Neural crest cell (in vitro differentiated cells): ENCODE data around the gene DNAH17. TPM values are rescaled to one million over a fixed set of nuclear protein-coding genes. Genes with fewer than 3 reads are reported as not detected.

Experiments used
- DNase-seq: peaks from one replicate; pipeline ENCODE4 v3.0.0; 2021; ENCODE audit warnings: low read depth, mixed read lengths, low spot score
- H3K27ac Mint-ChIP-seq: one replicate; pipeline ENCODE4 v1.8.0; 2021; ENCODE audit warnings: mild to moderate bottlenecking, mixed read lengths; ENCODE audit not compliant: unreplicated experiment
- H3K27me3 Mint-ChIP-seq: 2 replicates; pipeline ENCODE4 v1.8.0; 2021; ENCODE audit warnings: low read depth, mild to moderate bottlenecking, mixed read lengths
- H3K36me3 Mint-ChIP-seq: 2 replicates; pipeline ENCODE4 v1.8.0; 2021; ENCODE audit warnings: low read depth, mild to moderate bottlenecking, mixed read lengths
- H3K4me1 Mint-ChIP-seq: 2 replicates; pipeline ENCODE4 v1.8.0; 2021; ENCODE audit warnings: mixed read lengths
- H3K4me3 Mint-ChIP-seq: one replicate; pipeline ENCODE4 v1.8.0; 2021; ENCODE audit warnings: mild to moderate bottlenecking, mixed read lengths
- H3K9me3 Mint-ChIP-seq: 2 replicates; pipeline ENCODE4 v1.8.0; 2021; ENCODE audit warnings: mixed read lengths
- CTCF ChIP-seq: fragments of 200-600 bp; sonication (generic); conservative IDR thresholded peaks from 2 replicates; pipeline ENCODE4 v1.5.0; 2021; ENCODE audit warnings: antibody characterized with exemption, mild to moderate bottlenecking
- total RNA-seq: library from RNA; stranded (reverse); gene quantifications from 2 replicates; pipeline ENCODE4 v1.2.1, GENCODE V29; 2021

DNAH17 gene
- total RNA-seq, 1 donor from 2014 or later: 0.09 TPM

- Mint-ChIP-seq H3K9me3 (no peaks in the 10 kb centered on the region), H3K27ac (no peak overlapping the region), H3K4me1 (peaks cover 39% of the 10 kb centered on the region), H3K4me3 (peak overlapping the region; percentile 61), H3K36me3 (no peaks in the 10 kb centered on the region), H3K27me3 (no peaks in the 10 kb centered on the region)
- DNase-seq: no peak
- no peak for TF ChIP-seq CTCF
Observed at GRCh38 chr17:78375401-78376151, 201.6 kb downstream of the DNAH17 start.

DNA sequence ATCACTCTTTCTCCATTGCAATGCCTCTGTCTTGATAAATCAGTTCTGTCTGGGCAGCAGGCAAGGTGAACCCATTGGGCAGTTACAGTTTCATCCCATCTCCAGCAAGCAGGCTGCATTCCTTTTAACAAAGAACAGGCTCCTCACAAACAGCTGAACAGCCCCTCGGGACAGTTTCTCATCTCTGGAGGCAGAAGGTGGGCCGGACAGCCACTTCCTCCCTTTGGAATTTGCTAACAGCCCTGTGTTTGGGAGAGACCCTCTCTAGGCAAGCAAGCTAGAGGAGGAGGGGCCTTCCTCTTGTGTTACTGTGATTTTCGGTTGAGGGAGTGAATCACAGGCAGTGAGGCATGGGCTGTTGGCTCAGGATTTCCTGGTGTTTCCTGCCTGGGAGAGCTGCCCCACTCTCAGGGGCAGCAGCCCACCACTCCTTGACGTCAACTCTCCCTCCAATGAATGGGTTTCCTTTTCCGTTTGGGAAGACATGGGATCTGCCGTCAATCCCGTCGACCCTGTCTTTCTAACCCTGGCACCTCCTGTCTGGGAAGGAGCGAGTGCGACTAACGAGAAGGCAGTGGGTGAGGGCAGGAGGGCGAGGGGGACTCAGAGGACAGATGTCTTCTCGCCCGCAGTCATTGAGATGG lies 202.4 kb downstream of the DNAH17 start:
- H3K27ac Mint-ChIP-seq: peak overlapping the region; percentile 37
- H3K36me3 Mint-ChIP-seq: no peaks in the 10 kb centered on the region
- H3K27me3 Mint-ChIP-seq: no peaks in the 10 kb centered on the region
- no peaks in the 10 kb centered on the region for H3K9me3 Mint-ChIP-seq
- TF ChIP-seq CTCF: no peak
- peak overlapping the region; percentile 63 for H3K4me3 Mint-ChIP-seq
- DNase-seq: no peak
- peaks cover 40% of the 10 kb centered on the region for H3K4me1 Mint-ChIP-seq

GRCh38 chr17:78374189-78374588 lies 203.0 kb downstream of the DNAH17 start:
- H3K4me1 Mint-ChIP-seq: peaks cover 38% of the 10 kb centered on the region

More at GRCh38 chr17:78374189-78374588, 203.0 kb downstream of the DNAH17 start:
- Mint-ChIP-seq H3K9me3 (no peaks in the 10 kb centered on the region), H3K4me3 (peak overlapping the region; percentile 63), H3K27ac (peak overlapping the region; percentile 37), H3K27me3 (no peaks in the 10 kb centered on the region), H3K36me3 (no peaks in the 10 kb centered on the region)
- no peak for TF ChIP-seq CTCF
- DNase-seq: no peak

Other genes starting within 250 kb of the DNAH17 start
- gene SOCS3, start 217.3 kb downstream of the DNAH17 start, total RNA-seq: 5.4 and 6.1 TPM in 2 replicates
- gene PGS1, start 198.7 kb downstream of the DNAH17 start, total RNA-seq: 42.7 and 52.0 TPM in 2 replicates
- gene CYTH1, start 204.9 kb upstream of the DNAH17 start, total RNA-seq: 26.8 and 27.7 TPM in 2 replicates